Mammary epithelial cell (primary cell): Measurements from ENCODE around the gene GANAB.

ENCODE experiments used
- CTCF ChIP-seq, 2 donors: IDR thresholded peaks in 1 of 2; conservative IDR thresholded peaks in 1 of 2; 2 replicates each; pipeline ENCODE4 v1.5.1; 2011 to 2012; ENCODE audit warnings: inconsistent platforms in 2 of 2, low read length in 2 of 2, mild to moderate bottlenecking in 2 of 2, control low read depth in 1 of 2, low read depth in 1 of 2; ENCODE audit not compliant: insufficient read depth in 1 of 2; ENCODE audit errors: extremely low read depth in 1 of 2
- EZH2 ChIP-seq: IDR thresholded peaks from 2 replicates; pipeline ENCODE4 v1.6.1; 2012; ENCODE audit warnings: low read length, inconsistent platforms, borderline replicate concordance

GRCh38 chr11:62580959-62581715 is 65.3 kb downstream of the GANAB start:
- no peak for TF ChIP-seq CTCF (conservative IDR thresholded peaks at IDR 0.05 in 1 of 2, IDR thresholded peaks at IDR 0.05 in 1 of 2; ENCODE audit: extremely low read depth in 1 of 2, insufficient read depth in 1 of 2, low read depth in 1 of 2, low read length in 2 of 2)
- no peak for TF ChIP-seq EZH2
